ENCODE data around the gene LPP.
"Not testable (repeated sequence)": the region's sequence is repeated elsewhere in the genome, so short reads cannot be mapped to it uniquely, and the experiment has no call there.

Gene LPP

DNA sequence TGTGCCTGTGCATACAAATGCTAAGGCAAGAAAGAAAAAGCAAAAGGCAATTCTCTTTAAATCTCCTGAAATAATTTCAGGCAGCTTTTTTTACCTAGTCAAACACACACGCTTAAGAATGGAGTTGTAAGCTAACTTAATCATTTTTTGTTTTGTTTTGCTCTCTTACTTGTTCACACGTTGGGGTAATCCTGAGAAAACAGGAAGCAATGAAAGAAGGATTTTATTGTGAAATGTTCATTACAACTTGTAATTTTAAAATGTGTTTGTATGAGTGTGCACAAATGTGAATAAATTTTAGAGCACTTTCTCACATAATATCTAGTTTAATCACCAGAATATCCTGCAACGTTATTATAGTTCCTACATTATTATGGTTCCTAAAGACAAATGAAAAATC is 263.8 kb downstream of the LPP start:
- Histone ChIP-seq H3K4me2 (ENCODE audit: low read depth, low read length) (peak overlapping the region; percentile 28; the same call in 1 of the 2 replicates), H3K4me3 (ENCODE audit: low read length) (no peak overlapping the region), H3K4me1 (ENCODE audit: low read length) (peaks cover 38% of the 10 kb centered on the region), H3F3A (ENCODE audit: insufficient read depth, low read length) (peaks cover 18% of the 10 kb centered on the region), H4K20me1 (ENCODE audit: insufficient read depth, low read length) (no peaks in the 10 kb centered on the region), H3K36me3 (replicated peaks; ENCODE audit: insufficient read depth, low read length) (no peaks in the 10 kb centered on the region), H3K9ac (ENCODE audit: low read length) (no peak overlapping the region), H3K79me2 (ENCODE audit: low read length) (no peaks in the 10 kb centered on the region), H2AFZ (ENCODE audit: low read length) (no peak overlapping the region), H3K27ac (ENCODE audit: low read length) (no peak overlapping the region; the same call in 1 of the 2 replicates), H3K27me3 (replicated peaks; ENCODE audit: insufficient read depth, low read length) (no peaks in the 10 kb centered on the region), H3K9me2 (replicated peaks; ENCODE audit: insufficient read depth, low read length) (no peaks in the 10 kb centered on the region), H3K9me3 (replicated peaks; ENCODE audit: insufficient read depth, low read length) (no peaks in the 10 kb centered on the region)
- TF ChIP-seq, protein P1, sequence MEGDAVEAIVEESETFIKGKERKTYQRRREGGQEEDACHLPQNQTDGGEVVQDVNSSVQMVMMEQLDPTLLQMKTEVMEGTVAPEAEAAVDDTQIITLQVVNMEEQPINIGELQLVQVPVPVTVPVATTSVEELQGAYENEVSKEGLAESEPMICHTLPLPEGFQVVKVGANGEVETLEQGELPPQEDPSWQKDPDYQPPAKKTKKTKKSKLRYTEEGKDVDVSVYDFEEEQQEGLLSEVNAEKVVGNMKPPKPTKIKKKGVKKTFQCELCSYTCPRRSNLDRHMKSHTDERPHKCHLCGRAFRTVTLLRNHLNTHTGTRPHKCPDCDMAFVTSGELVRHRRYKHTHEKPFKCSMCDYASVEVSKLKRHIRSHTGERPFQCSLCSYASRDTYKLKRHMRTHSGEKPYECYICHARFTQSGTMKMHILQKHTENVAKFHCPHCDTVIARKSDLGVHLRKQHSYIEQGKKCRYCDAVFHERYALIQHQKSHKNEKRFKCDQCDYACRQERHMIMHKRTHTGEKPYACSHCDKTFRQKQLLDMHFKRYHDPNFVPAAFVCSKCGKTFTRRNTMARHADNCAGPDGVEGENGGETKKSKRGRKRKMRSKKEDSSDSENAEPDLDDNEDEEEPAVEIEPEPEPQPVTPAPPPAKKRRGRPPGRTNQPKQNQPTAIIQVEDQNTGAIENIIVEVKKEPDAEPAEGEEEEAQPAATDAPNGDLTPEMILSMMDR (IDR thresholded peaks at IDR 0.05; ENCODE audit: low read length) = no peak
- TF ChIP-seq EZH2phosphoT487 (IDR thresholded peaks at IDR 0.05; ENCODE audit: low read length) = no peak
- TF ChIP-seq EZH2 (optimal IDR thresholded peaks at IDR 0.05; ENCODE audit: low read depth, low read length) = no peak
- DNase-seq = no peak

DNA sequence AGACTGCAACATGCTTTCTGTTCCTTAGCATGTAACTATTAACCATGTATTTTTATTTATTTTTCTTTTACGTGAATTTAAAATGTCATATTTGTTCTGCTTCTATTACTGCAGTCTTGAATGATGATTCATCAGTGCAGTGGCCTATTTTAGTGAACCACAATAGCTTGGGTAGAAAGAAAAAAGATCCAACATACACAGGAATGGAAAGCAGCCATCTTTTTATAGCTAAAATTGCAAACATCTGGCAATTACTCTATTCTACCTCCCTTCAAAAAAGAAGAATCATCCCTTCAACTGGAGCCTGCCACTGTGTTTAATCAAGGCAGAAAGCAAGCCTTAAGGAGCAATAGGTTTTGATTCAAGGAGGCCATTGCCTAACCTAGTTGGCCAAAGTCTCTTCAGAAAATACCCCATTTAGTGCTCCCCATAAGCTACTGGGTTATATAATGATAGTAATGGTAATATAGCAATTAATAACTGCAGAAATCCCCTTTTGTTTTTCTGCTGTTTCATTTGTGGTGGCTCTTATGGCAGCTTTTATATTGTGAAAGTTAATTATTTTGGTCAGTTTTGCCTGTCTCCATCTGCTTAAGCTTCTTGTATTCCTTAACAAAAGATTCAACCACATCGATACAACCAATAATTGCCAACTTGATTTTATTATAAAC is 267.3 kb downstream of the LPP start:
- no peak overlapping the region for H3K4me3 ChIP-seq (ENCODE audit: low read length)

DNA sequence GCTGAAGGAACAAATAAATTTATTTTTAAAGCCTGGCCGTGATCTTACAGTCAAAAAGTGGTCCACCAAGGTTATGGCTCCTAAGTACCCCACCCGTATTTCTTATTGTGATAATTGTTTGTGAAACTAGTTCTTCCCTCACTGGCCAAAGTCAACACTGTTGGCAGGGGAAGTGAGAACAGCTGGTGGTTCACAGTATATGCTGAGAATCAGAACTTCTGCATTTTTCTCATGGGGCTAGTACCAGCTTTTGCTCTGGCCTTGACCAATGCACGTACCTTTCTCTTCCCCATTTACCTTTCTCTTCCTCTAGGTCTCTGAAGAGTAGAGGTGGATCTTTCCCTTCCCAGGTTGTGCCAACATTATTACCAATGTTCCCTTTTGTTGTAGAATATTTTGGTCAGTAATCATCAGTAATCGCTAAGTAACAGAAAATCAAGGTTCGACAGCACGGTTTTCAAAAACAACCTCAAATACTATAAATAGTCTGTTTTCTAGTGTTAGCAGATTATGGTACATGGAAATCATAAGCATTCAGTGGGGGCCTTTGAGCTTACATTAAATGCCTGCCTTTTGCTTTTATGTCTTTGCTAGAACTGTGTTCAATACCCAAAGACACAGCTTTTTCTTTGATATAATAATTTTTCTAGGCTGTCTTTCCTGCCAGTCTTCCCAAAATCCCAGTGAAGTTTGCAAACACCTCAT is 268.0 kb downstream of the LPP start:
- no peak overlapping the region for H3K9ac ChIP-seq (ENCODE audit: low read length)
- H3K4me3 ChIP-seq (ENCODE audit: low read length) = no peak overlapping the region
- H3K36me3 ChIP-seq (replicated peaks; ENCODE audit: insufficient read depth, low read length) = no peaks in the 10 kb centered on the region
- peak overlapping the region; percentile 24 for H3K4me2 ChIP-seq (ENCODE audit: low read depth, low read length)
- no peaks in the 10 kb centered on the region for H4K20me1 ChIP-seq (ENCODE audit: insufficient read depth, low read length)
- peaks cover 17% of the 10 kb centered on the region for H3F3A ChIP-seq (ENCODE audit: insufficient read depth, low read length)
- peak overlapping the region; percentile 5; the same call in 1 of the 2 replicates for H3K27ac ChIP-seq (ENCODE audit: low read length)
- no peaks in the 10 kb centered on the region for H3K9me2 ChIP-seq (replicated peaks; ENCODE audit: insufficient read depth, low read length)
- no peaks in the 10 kb centered on the region for H3K27me3 ChIP-seq (replicated peaks; ENCODE audit: insufficient read depth, low read length)
- no peaks in the 10 kb centered on the region for H3K79me2 ChIP-seq (ENCODE audit: low read length)
- DNase-seq = peak; percentile 74
- TF ChIP-seq, protein P1 (IDR thresholded peaks at IDR 0.05; ENCODE audit: low read length) = no peak
- TF ChIP-seq EZH2phosphoT487 (IDR thresholded peaks at IDR 0.05; ENCODE audit: low read length) = no peak
- TF ChIP-seq EZH2 (optimal IDR thresholded peaks at IDR 0.05; ENCODE audit: low read depth, low read length) = no peak
- H2AFZ ChIP-seq (ENCODE audit: low read length) = no peak overlapping the region
- H3K4me1 ChIP-seq (ENCODE audit: low read length) = peaks cover 31% of the 10 kb centered on the region
- H3K9me3 ChIP-seq (replicated peaks; ENCODE audit: insufficient read depth, low read length) = no peaks in the 10 kb centered on the region

More for the DNA sequence above, 267.3 kb downstream of the LPP start:
- Histone ChIP-seq H3K9ac (ENCODE audit: low read length) (no peak overlapping the region), H3K9me3 (replicated peaks; ENCODE audit: insufficient read depth, low read length) (no peaks in the 10 kb centered on the region), H3K9me2 (replicated peaks; ENCODE audit: insufficient read depth, low read length) (no peaks in the 10 kb centered on the region), H3K4me2 (ENCODE audit: low read depth, low read length) (peak overlapping the region; percentile 24), H3K79me2 (ENCODE audit: low read length) (no peaks in the 10 kb centered on the region), H3F3A (ENCODE audit: insufficient read depth, low read length) (peaks cover 18% of the 10 kb centered on the region), H4K20me1 (ENCODE audit: insufficient read depth, low read length) (no peaks in the 10 kb centered on the region), H3K4me1 (ENCODE audit: low read length) (peaks cover 38% of the 10 kb centered on the region), H3K36me3 (replicated peaks; ENCODE audit: insufficient read depth, low read length) (no peaks in the 10 kb centered on the region), H3K27ac (ENCODE audit: low read length) (peak overlapping the region; percentile 5; the same call in 1 of the 2 replicates), H3K27me3 (replicated peaks; ENCODE audit: insufficient read depth, low read length) (no peaks in the 10 kb centered on the region), H2AFZ (ENCODE audit: low read length) (no peak overlapping the region)
- DNase-seq = no peak
- TF ChIP-seq EZH2phosphoT487 (IDR thresholded peaks at IDR 0.05; ENCODE audit: low read length) (no peak), EZH2 (optimal IDR thresholded peaks at IDR 0.05; ENCODE audit: low read depth, low read length) (no peak)
- TF ChIP-seq, protein P1 (IDR thresholded peaks at IDR 0.05; ENCODE audit: low read length) = no peak

DNA sequence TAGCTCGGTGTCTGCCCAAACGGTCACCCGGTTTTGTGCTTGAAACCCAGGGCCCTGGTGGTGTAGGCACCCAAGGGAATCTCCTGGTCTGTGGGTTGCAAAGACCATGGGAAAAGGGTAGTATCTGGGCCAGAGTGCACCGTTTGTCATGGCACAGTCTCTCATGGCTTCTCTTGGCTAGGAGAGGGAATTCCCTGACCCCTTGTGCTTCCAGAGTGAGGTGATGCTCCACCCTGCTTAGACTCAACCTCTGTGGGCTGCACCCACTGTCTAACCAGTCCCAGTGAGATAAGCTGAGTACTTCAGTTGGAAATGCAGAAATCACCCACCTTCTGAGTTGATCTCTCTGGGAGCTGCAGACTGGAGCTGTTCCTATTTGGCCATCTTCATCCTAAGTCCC is 274.0 kb downstream of the LPP start:
- not testable (repeated sequence) for H3K27me3 ChIP-seq (replicated peaks; ENCODE audit: insufficient read depth, low read length); H4K20me1 ChIP-seq (ENCODE audit: insufficient read depth, low read length); H3K36me3 ChIP-seq (replicated peaks; ENCODE audit: insufficient read depth, low read length); H3K4me3 ChIP-seq (ENCODE audit: low read length); H3K4me1 ChIP-seq (ENCODE audit: low read length); H3F3A ChIP-seq (ENCODE audit: insufficient read depth, low read length); H3K9ac ChIP-seq (ENCODE audit: low read length); H3K79me2 ChIP-seq (ENCODE audit: low read length); DNase-seq; H3K27ac ChIP-seq (ENCODE audit: low read length); H3K4me2 ChIP-seq (ENCODE audit: low read depth, low read length); H2AFZ ChIP-seq (ENCODE audit: low read length); H3K9me3 ChIP-seq (replicated peaks; ENCODE audit: insufficient read depth, low read length); H3K9me2 ChIP-seq (replicated peaks; ENCODE audit: insufficient read depth, low read length)

Data from MM.1S (cell line).